OCI-LY1 (cell line): ENCODE results near the gene LGR5.

Experiments
- H2AFZ ChIP-seq: fragments of 200-600 bp; sonication (generic), shearing (Covaris generic); 2 replicates; pipeline ENCODE4 v1.6.0; 2014; ENCODE audit warnings: antibody characterized with exemption, mild to moderate bottlenecking, low read length
- H3F3A ChIP-seq: fragments of 200-600 bp; sonication (generic), shearing (Covaris generic); 2 replicates; pipeline ENCODE4 v1.6.0; 2014; ENCODE audit warnings: mild to moderate bottlenecking, antibody characterized with exemption, low read length, moderate library complexity; ENCODE audit not compliant: insufficient read depth
- H3K27ac ChIP-seq: fragments of 200-600 bp; sonication (generic); 2 replicates; pipeline ENCODE4 v1.5.1; 2014; ENCODE audit warnings: low read length, mixed run types, mild to moderate bottlenecking, low read depth; ENCODE audit not compliant: poor library complexity, severe bottlenecking
- H3K27me3 ChIP-seq: fragments of 200-600 bp; sonication (generic); 2 replicates; pipeline ENCODE4 v1.6.0; 2014; ENCODE audit warnings: antibody characterized with exemption, mild to moderate bottlenecking, low read length, moderate library complexity; ENCODE audit not compliant: insufficient read depth
- H3K36me3 ChIP-seq: fragments of 200-600 bp; sonication (generic); 2 replicates; pipeline ENCODE4 v1.6.1; 2014; ENCODE audit warnings: mild to moderate bottlenecking, antibody characterized with exemption, low read length, moderate library complexity, mixed read lengths; ENCODE audit not compliant: insufficient read depth
- H3K4me1 ChIP-seq: fragments of 200-600 bp; sonication (generic); 2 replicates; pipeline ENCODE4 v1.5.1; 2014; ENCODE audit warnings: mild to moderate bottlenecking, low read length, moderate library complexity; ENCODE audit not compliant: insufficient read depth, severe bottlenecking
- H3K4me2 ChIP-seq: fragments of 200-600 bp; sonication (generic), shearing (Covaris generic); 2 replicates; pipeline ENCODE4 v1.6.1; 2014; ENCODE audit warnings: low read length
- H3K4me3 ChIP-seq: fragments of 200-600 bp; sonication (generic); 2 replicates; pipeline ENCODE4 v1.5.1; 2014; ENCODE audit warnings: low read length, low read depth, mild to moderate bottlenecking, mixed read lengths; ENCODE audit not compliant: poor library complexity, severe bottlenecking
- H3K79me2 ChIP-seq: fragments of 200-600 bp; shearing (Covaris generic); 2 replicates; pipeline ENCODE4 v1.6.1; 2016; ENCODE audit warnings: mixed run types, low read length, mixed read lengths; ENCODE audit not compliant: insufficient read depth
- H3K9ac ChIP-seq: fragments of 200-600 bp; sonication (generic), shearing (Covaris generic); 2 replicates; pipeline ENCODE4 v1.6.1; 2014; ENCODE audit warnings: mild to moderate bottlenecking, low read length, mixed read lengths
- H3K9me2 ChIP-seq: fragments of 200-600 bp; sonication (generic), shearing (Covaris generic); 2 replicates; pipeline ENCODE4 v1.6.1; 2014; ENCODE audit warnings: low read depth, mild to moderate bottlenecking, low read length, mixed read lengths
- H3K9me3 ChIP-seq: fragments of 200-600 bp; shearing (Covaris generic); 2 replicates; pipeline ENCODE4 v1.6.1; 2014; ENCODE audit warnings: low read length, mixed read lengths
- H4K20me1 ChIP-seq: fragments of 200-600 bp; sonication (generic), shearing (Covaris generic); 2 replicates; pipeline ENCODE4 v1.6.0; 2016; ENCODE audit warnings: mild to moderate bottlenecking, low read length; ENCODE audit not compliant: insufficient read depth
- EZH2 ChIP-seq: fragments of 200-600 bp; sonication (generic), shearing (Covaris generic); IDR thresholded peaks from 2 replicates; pipeline ENCODE4 v1.8.0; 2017; ENCODE audit warnings: borderline replicate concordance, mixed run types, mild to moderate bottlenecking, antibody characterized with exemption, low read length, moderate library complexity, mixed read lengths
- TF ChIP-seq, protein P1 (sequence below): fragments of 200-600 bp; sonication (generic), shearing (Covaris generic); IDR thresholded peaks from 2 replicates; pipeline ENCODE4 v1.5.1; 2017; ENCODE audit warnings: mild to moderate bottlenecking, antibody characterized with exemption, low read length, moderate library complexity, mixed read lengths

The LGR5 gene

GRCh38 chr12:71492604-71493003, 53.0 kb downstream of the LGR5 start:
- H4K20me1 ChIP-seq, result no peaks in the 10 kb centered on the region
- H3K79me2 ChIP-seq, result no peaks in the 10 kb centered on the region
- no peaks in the 10 kb centered on the region for H3K9me2 ChIP-seq
- no peak overlapping the region for H3K9ac ChIP-seq
- H3K4me2 ChIP-seq, result no peak overlapping the region
- no peaks in the 10 kb centered on the region for H3K36me3 ChIP-seq
- no peak overlapping the region for H3K4me3 ChIP-seq
- H2AFZ ChIP-seq, result no peak overlapping the region
- no peaks in the 10 kb centered on the region for H3K4me1 ChIP-seq
- H3K27me3 ChIP-seq, result no peaks in the 10 kb centered on the region
- TF ChIP-seq EZH2, result no peak
- TF ChIP-seq, protein P1, sequence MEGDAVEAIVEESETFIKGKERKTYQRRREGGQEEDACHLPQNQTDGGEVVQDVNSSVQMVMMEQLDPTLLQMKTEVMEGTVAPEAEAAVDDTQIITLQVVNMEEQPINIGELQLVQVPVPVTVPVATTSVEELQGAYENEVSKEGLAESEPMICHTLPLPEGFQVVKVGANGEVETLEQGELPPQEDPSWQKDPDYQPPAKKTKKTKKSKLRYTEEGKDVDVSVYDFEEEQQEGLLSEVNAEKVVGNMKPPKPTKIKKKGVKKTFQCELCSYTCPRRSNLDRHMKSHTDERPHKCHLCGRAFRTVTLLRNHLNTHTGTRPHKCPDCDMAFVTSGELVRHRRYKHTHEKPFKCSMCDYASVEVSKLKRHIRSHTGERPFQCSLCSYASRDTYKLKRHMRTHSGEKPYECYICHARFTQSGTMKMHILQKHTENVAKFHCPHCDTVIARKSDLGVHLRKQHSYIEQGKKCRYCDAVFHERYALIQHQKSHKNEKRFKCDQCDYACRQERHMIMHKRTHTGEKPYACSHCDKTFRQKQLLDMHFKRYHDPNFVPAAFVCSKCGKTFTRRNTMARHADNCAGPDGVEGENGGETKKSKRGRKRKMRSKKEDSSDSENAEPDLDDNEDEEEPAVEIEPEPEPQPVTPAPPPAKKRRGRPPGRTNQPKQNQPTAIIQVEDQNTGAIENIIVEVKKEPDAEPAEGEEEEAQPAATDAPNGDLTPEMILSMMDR, result no peak
- no peaks in the 10 kb centered on the region for H3F3A ChIP-seq
- H3K9me3 ChIP-seq, result no peaks in the 10 kb centered on the region
- no peak overlapping the region for H3K27ac ChIP-seq

GRCh38 chr12:71499834-71500233, 60.2 kb downstream of the LGR5 start:
- Histone ChIP-seq H3K9ac (no peak overlapping the region), H3K4me3 (no peak overlapping the region)
- no peak for TF ChIP-seq EZH2
- TF ChIP-seq, protein P1, result no peak

GRCh38 chr12:71503579-71504391, 64.2 kb downstream of the LGR5 start:
- H2AFZ ChIP-seq, result no peak overlapping the region

More at GRCh38 chr12:71499834-71500233, 60.2 kb downstream of the LGR5 start:
- Histone ChIP-seq H3K9me2 (no peaks in the 10 kb centered on the region), H2AFZ (no peak overlapping the region), H3K4me2 (no peak overlapping the region), H3K9me3 (no peaks in the 10 kb centered on the region), H3F3A (no peaks in the 10 kb centered on the region), H3K27ac (no peak overlapping the region), H3K4me1 (no peaks in the 10 kb centered on the region), H4K20me1 (no peaks in the 10 kb centered on the region), H3K36me3 (no peaks in the 10 kb centered on the region), H3K27me3 (no peaks in the 10 kb centered on the region), H3K79me2 (no peaks in the 10 kb centered on the region)

GRCh38 chr12:71504476-71504875, 64.9 kb downstream of the LGR5 start:
- H4K20me1 ChIP-seq, result no peaks in the 10 kb centered on the region
- no peaks in the 10 kb centered on the region for H3K9me3 ChIP-seq
- H3K27ac ChIP-seq, result no peak overlapping the region
- H3K9me2 ChIP-seq, result no peaks in the 10 kb centered on the region
- no peaks in the 10 kb centered on the region for H3K27me3 ChIP-seq
- no peaks in the 10 kb centered on the region for H3K4me1 ChIP-seq
- no peak for TF ChIP-seq EZH2
- TF ChIP-seq, protein P1, result no peak
- H3K9ac ChIP-seq, result no peak overlapping the region
- no peak overlapping the region for H3K4me2 ChIP-seq
- no peak overlapping the region for H2AFZ ChIP-seq
- H3K4me3 ChIP-seq, result no peak overlapping the region
- no peaks in the 10 kb centered on the region for H3K36me3 ChIP-seq
- H3F3A ChIP-seq, result no peaks in the 10 kb centered on the region
- H3K79me2 ChIP-seq, result no peaks in the 10 kb centered on the region

More at GRCh38 chr12:71503579-71504391, 64.2 kb downstream of the LGR5 start:
- no peak overlapping the region for H3K9ac ChIP-seq
- H3K27ac ChIP-seq, result no peak overlapping the region
- H3K27me3 ChIP-seq, result no peaks in the 10 kb centered on the region
- no peaks in the 10 kb centered on the region for H3K79me2 ChIP-seq
- H3K4me1 ChIP-seq, result no peaks in the 10 kb centered on the region
- no peaks in the 10 kb centered on the region for H4K20me1 ChIP-seq
- H3K4me3 ChIP-seq, result no peak overlapping the region
- TF ChIP-seq EZH2, result no peak
- no peak overlapping the region for H3K4me2 ChIP-seq
- H3K9me3 ChIP-seq, result no peaks in the 10 kb centered on the region
- no peaks in the 10 kb centered on the region for H3K9me2 ChIP-seq
- H3F3A ChIP-seq, result no peaks in the 10 kb centered on the region
- H3K36me3 ChIP-seq, result no peaks in the 10 kb centered on the region
